Activated CD8-positive, alpha-beta T cell treated with anti-CD3 and anti-CD28 coated beads for 36 hours (primary cell): ENCODE measurements around the gene TMEM132D. TPM values are rescaled to one million over a fixed set of nuclear protein-coding genes. Genes with fewer than 3 reads are reported as not detected.

Source experiments
- ATAC-seq: fragments of 200-7000 bp; cut with Tn5 transposase; one replicate; pipeline ENCODE4 v1.10.0; 2021; ENCODE audit warnings: mild to moderate bottlenecking, moderate library complexity
- CTCF ChIA-PET: fragments of 350-600 bp; sonication (Branson Sonifier 250); formaldehyde crosslinking; loops from one replicate; lab custom pipeline; 2021; ENCODE audit warnings: antibody characterized with exemption; lab: Charles Lee
- POLR2A ChIA-PET: fragments of 350-600 bp; sonication (Branson Sonifier 250); formaldehyde crosslinking; loops from one replicate; lab custom pipeline; 2021; ENCODE audit warnings: antibody characterized with exemption; lab: Charles Lee
- DNase-seq: peaks from one replicate; pipeline ENCODE4 v3.0.0-alpha.2; 2020
- H3K27ac Mint-ChIP-seq: one replicate; pipeline ENCODE4 v1.8.0; 2021; ENCODE audit warnings: mild to moderate bottlenecking, mixed read lengths
- H3K27me3 Mint-ChIP-seq: one replicate; pipeline ENCODE4 v1.8.0; 2021; ENCODE audit warnings: mixed read lengths
- H3K36me3 Mint-ChIP-seq: one replicate; pipeline ENCODE4 v1.8.0; 2021; ENCODE audit warnings: low read depth, mixed read lengths
- H3K4me1 Mint-ChIP-seq: one replicate; pipeline ENCODE4 v1.8.0; 2021; ENCODE audit warnings: low read depth, mixed read lengths
- H3K4me3 Mint-ChIP-seq: one replicate; pipeline ENCODE4 v1.8.0; 2021; ENCODE audit warnings: mild to moderate bottlenecking, moderate library complexity, mixed read lengths
- H3K9me3 Mint-ChIP-seq: one replicate; pipeline ENCODE4 v1.8.0; 2021; ENCODE audit warnings: mixed read lengths
- CTCF ChIP-seq: fragments of 200-600 bp; IDR thresholded peaks from one replicate; pipeline ENCODE4 v1.8.0; 2022; ENCODE audit warnings: antibody characterized with exemption, mild to moderate bottlenecking
- intact Hi-C: fragments of 100-400 bp; cut with micrococcal nuclease; formaldehyde crosslinking; loops from one replicate; pipeline ENCODE4 v1.10.0; 2022
- total RNA-seq, 2 experiments: library from RNA; stranded (reverse); gene quantifications; one replicate each; pipeline ENCODE4 v1.2.3, GENCODE V29; 2021

The TMEM132D gene
- total RNA-seq, 2 experiments from 2014 or later, result not detected

- no peaks in the 10 kb centered on the region for H3K9me3 Mint-ChIP-seq
- TF ChIP-seq CTCF, result no peak
- H3K4me1 Mint-ChIP-seq, result no peaks in the 10 kb centered on the region
- H3K36me3 Mint-ChIP-seq, result no peaks in the 10 kb centered on the region
- POLR2A ChIA-PET, result no interaction called here
- intact Hi-C loops, result no loop called here
- no peak overlapping the region for H3K27ac Mint-ChIP-seq
- ATAC-seq (no peak), DNase-seq (no peak)
- CTCF ChIA-PET, result no interaction called here
- no peak overlapping the region for H3K4me3 Mint-ChIP-seq
- no peaks in the 10 kb centered on the region for H3K27me3 Mint-ChIP-seq
Measured at GRCh38 chr12:129080391-129080790, 823.4 kb downstream of the TMEM132D start.

GRCh38 chr12:129079719-129080118, 824.1 kb downstream of the TMEM132D start:
- intact Hi-C loops, result no loop called here
- TF ChIP-seq CTCF, result no peak
- DNase-seq (no peak), ATAC-seq (no peak)
- no peak overlapping the region for H3K4me3 Mint-ChIP-seq
- H3K36me3 Mint-ChIP-seq, result no peaks in the 10 kb centered on the region
- CTCF ChIA-PET, result no interaction called here
- no peaks in the 10 kb centered on the region for H3K4me1 Mint-ChIP-seq
- H3K27ac Mint-ChIP-seq, result no peak overlapping the region
- H3K9me3 Mint-ChIP-seq, result no peaks in the 10 kb centered on the region
- POLR2A ChIA-PET, result no interaction called here
- no peaks in the 10 kb centered on the region for H3K27me3 Mint-ChIP-seq

- ATAC-seq (no peak), DNase-seq (no peak)
- H3K27ac Mint-ChIP-seq, result no peak overlapping the region
- intact Hi-C loops, result no loop called here
- ChIA-PET POLR2A (no interaction called here), CTCF (no interaction called here)
- no peak overlapping the region for H3K4me3 Mint-ChIP-seq
- H3K36me3 Mint-ChIP-seq, result no peaks in the 10 kb centered on the region
- no peak for TF ChIP-seq CTCF
- H3K9me3 Mint-ChIP-seq, result no peaks in the 10 kb centered on the region
- no peaks in the 10 kb centered on the region for H3K4me1 Mint-ChIP-seq
- H3K27me3 Mint-ChIP-seq, result no peaks in the 10 kb centered on the region
Measured at GRCh38 chr12:129076441-129077320, 827.1 kb downstream of the TMEM132D start.

- no peaks in the 10 kb centered on the region for H3K4me1 Mint-ChIP-seq
- CTCF ChIA-PET, result no interaction called here
- ATAC-seq (no peak), DNase-seq (no peak)
- no peak for TF ChIP-seq CTCF
- intact Hi-C loops, result no loop called here
- H3K9me3 Mint-ChIP-seq, result no peaks in the 10 kb centered on the region
- no peak overlapping the region for H3K4me3 Mint-ChIP-seq
- POLR2A ChIA-PET, result no interaction called here
- H3K36me3 Mint-ChIP-seq, result no peaks in the 10 kb centered on the region
- no peak overlapping the region for H3K27ac Mint-ChIP-seq
- no peaks in the 10 kb centered on the region for H3K27me3 Mint-ChIP-seq
Measured at GRCh38 chr12:129075460-129076208, 828.2 kb downstream of the TMEM132D start.

GRCh38 chr12:129074379-129074778, 829.4 kb downstream of the TMEM132D start:
- no peak overlapping the region for H3K27ac Mint-ChIP-seq
- DNase-seq (no peak), ATAC-seq (no peak)
- H3K36me3 Mint-ChIP-seq, result no peaks in the 10 kb centered on the region
- POLR2A ChIA-PET, result no interaction called here
- no peaks in the 10 kb centered on the region for H3K27me3 Mint-ChIP-seq
- H3K4me1 Mint-ChIP-seq, result no peaks in the 10 kb centered on the region
- intact Hi-C loops, result no loop called here
- no peak overlapping the region for H3K4me3 Mint-ChIP-seq
- CTCF ChIA-PET, result no interaction called here
- no peaks in the 10 kb centered on the region for H3K9me3 Mint-ChIP-seq
- TF ChIP-seq CTCF, result no peak
